ENCODE data around the gene MOCOS.

DNA sequence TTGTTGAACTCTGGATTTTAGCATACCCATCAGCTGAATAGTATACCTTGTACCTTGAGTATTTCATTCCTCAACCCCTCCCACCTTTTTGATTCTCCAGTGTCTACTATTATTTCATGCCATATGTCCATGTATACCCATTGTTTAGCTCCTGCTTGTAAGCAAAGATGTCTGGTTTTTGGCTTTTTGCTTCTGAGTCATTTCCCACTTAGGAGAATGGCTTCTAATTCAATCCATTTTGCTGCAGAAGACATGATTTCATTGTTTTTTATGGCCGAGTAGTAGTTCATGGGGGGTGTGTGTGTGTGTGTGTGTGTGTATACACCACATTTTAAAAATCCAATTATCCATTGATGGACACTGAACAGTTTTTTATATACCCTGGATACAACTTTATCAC, 24.3 kb upstream of the MOCOS start:
- no peak for TF ChIP-seq POLR2A (IDR thresholded peaks at IDR 0.05)
- TF ChIP-seq, protein P1, sequence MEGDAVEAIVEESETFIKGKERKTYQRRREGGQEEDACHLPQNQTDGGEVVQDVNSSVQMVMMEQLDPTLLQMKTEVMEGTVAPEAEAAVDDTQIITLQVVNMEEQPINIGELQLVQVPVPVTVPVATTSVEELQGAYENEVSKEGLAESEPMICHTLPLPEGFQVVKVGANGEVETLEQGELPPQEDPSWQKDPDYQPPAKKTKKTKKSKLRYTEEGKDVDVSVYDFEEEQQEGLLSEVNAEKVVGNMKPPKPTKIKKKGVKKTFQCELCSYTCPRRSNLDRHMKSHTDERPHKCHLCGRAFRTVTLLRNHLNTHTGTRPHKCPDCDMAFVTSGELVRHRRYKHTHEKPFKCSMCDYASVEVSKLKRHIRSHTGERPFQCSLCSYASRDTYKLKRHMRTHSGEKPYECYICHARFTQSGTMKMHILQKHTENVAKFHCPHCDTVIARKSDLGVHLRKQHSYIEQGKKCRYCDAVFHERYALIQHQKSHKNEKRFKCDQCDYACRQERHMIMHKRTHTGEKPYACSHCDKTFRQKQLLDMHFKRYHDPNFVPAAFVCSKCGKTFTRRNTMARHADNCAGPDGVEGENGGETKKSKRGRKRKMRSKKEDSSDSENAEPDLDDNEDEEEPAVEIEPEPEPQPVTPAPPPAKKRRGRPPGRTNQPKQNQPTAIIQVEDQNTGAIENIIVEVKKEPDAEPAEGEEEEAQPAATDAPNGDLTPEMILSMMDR (IDR thresholded peaks at IDR 0.05): no peak

Measured in body of pancreas (tissue), 4 donors.